ENCODE results near the gene MAN2A1. TPM values are rescaled to one million over a fixed set of nuclear protein-coding genes. Genes with fewer than 3 reads are reported as not detected.

Gene MAN2A1
- total and polyA plus RNA-seq, 2 experiments from 2014 or later = 20.8 to 54.6 TPM

- in situ Hi-C loops (cut with MboI) = no loop called here
- no peak overlapping the region for H3K4me3 ChIP-seq
- TF ChIP-seq EZH2 (IDR thresholded peaks at IDR 0.05; ENCODE audit: insufficient read depth, poor library complexity, severe bottlenecking) (no peak), EZH2phosphoT487 (IDR thresholded peaks at IDR 0.05; ENCODE audit: insufficient read depth, low read depth) (no peak)
- no peak overlapping the region for H3K4me2 ChIP-seq (ENCODE audit: unreplicated experiment)
- no peaks in the 10 kb centered on the region for H3K79me2 ChIP-seq (ENCODE audit: insufficient read depth)
- no peaks in the 10 kb centered on the region for H3K9me2 ChIP-seq (ENCODE audit: insufficient read depth)
- WGBS, 2 experiments (ENCODE audit: low coverage in 1 of 2, low lambda C conversion rate in 2 of 2, missing lambda C conversion rate in 2 of 2) = 98% methylated on average over 3 of the region's 3 CpGs
- no peak overlapping the region for H3K27ac ChIP-seq
- H3K9ac ChIP-seq = no peak overlapping the region
- H2AFZ ChIP-seq = no peak overlapping the region
- no peaks in the 10 kb centered on the region; the same call in 1 of the 2 replicates for H3K36me3 ChIP-seq (ENCODE audit: low read depth)
- DNase-seq = no peak
- no peaks in the 10 kb centered on the region for H3F3A ChIP-seq (ENCODE audit: insufficient read depth)
- no peaks in the 10 kb centered on the region for H3K4me1 ChIP-seq (ENCODE audit: insufficient read depth)
- H3K27me3 ChIP-seq (replicated peaks; ENCODE audit: insufficient read depth) = no peaks in the 10 kb centered on the region
- no peaks in the 10 kb centered on the region for H4K20me1 ChIP-seq (ENCODE audit: insufficient read depth)
- H3K9me3 ChIP-seq (ENCODE audit: low read depth) = no peaks in the 10 kb centered on the region
Observed at GRCh38 chr5:109833946-109834345, 144.2 kb downstream of the MAN2A1 start.

- H4K20me1 ChIP-seq (ENCODE audit: insufficient read depth) = no peaks in the 10 kb centered on the region
- DNase-seq = no peak
- no peak overlapping the region for H3K9ac ChIP-seq
- 99% methylated on average over 8 of the region's 8 CpGs for WGBS, 2 experiments (ENCODE audit: low coverage in 1 of 2, low lambda C conversion rate in 2 of 2, missing lambda C conversion rate in 2 of 2)
- in situ Hi-C loops (cut with MboI) = no loop called here
- H3K27ac ChIP-seq = no peak overlapping the region
- no peak overlapping the region for H3K4me3 ChIP-seq
- no peak overlapping the region for H2AFZ ChIP-seq
- no peaks in the 10 kb centered on the region for H3K27me3 ChIP-seq (replicated peaks; ENCODE audit: insufficient read depth)
- H3K79me2 ChIP-seq (ENCODE audit: insufficient read depth) = no peaks in the 10 kb centered on the region
- no peaks in the 10 kb centered on the region for H3K4me1 ChIP-seq (ENCODE audit: insufficient read depth)
- 0 out of 2 replicates have a peak, but pooled peaks cover 6% of the 10 kb centered on the region for H3K36me3 ChIP-seq (ENCODE audit: low read depth)
- H3F3A ChIP-seq (ENCODE audit: insufficient read depth) = no peaks in the 10 kb centered on the region
- H3K9me3 ChIP-seq (ENCODE audit: low read depth) = no peaks in the 10 kb centered on the region
- H3K9me2 ChIP-seq (ENCODE audit: insufficient read depth) = no peaks in the 10 kb centered on the region
- no peak overlapping the region for H3K4me2 ChIP-seq (ENCODE audit: unreplicated experiment)
- no peak for TF ChIP-seq EZH2 (IDR thresholded peaks at IDR 0.05; ENCODE audit: insufficient read depth, poor library complexity, severe bottlenecking)
- TF ChIP-seq EZH2phosphoT487 (IDR thresholded peaks at IDR 0.05; ENCODE audit: insufficient read depth, low read depth) = no peak
Observed at GRCh38 chr5:109836280-109836679, 146.6 kb downstream of the MAN2A1 start.

GRCh38 chr5:109837231-109837861 lies 147.6 kb downstream of the MAN2A1 start:
- Histone ChIP-seq H3K36me3 (ENCODE audit: low read depth) (0 out of 2 replicates have a peak, but pooled peaks cover 6% of the 10 kb centered on the region), H3K79me2 (ENCODE audit: insufficient read depth) (no peaks in the 10 kb centered on the region), H4K20me1 (ENCODE audit: insufficient read depth) (no peaks in the 10 kb centered on the region), H3K4me1 (ENCODE audit: insufficient read depth) (no peaks in the 10 kb centered on the region), H3K9ac (no peak overlapping the region), H3K9me2 (ENCODE audit: insufficient read depth) (no peaks in the 10 kb centered on the region), H3K27ac (no peak overlapping the region), H3K4me3 (no peak overlapping the region), H3K9me3 (ENCODE audit: low read depth) (no peaks in the 10 kb centered on the region), H3K4me2 (ENCODE audit: unreplicated experiment) (no peak overlapping the region), H3K27me3 (replicated peaks; ENCODE audit: insufficient read depth) (no peaks in the 10 kb centered on the region), H3F3A (ENCODE audit: insufficient read depth) (no peaks in the 10 kb centered on the region), H2AFZ (no peak overlapping the region)
- in situ Hi-C loops (cut with MboI) = no loop called here
- no peak for DNase-seq
- WGBS, 2 experiments (ENCODE audit: low coverage in 1 of 2, low lambda C conversion rate in 2 of 2, missing lambda C conversion rate in 2 of 2) = 92 to 96% methylated on average over 6 of the region's 6 CpGs
- TF ChIP-seq EZH2phosphoT487 (IDR thresholded peaks at IDR 0.05; ENCODE audit: insufficient read depth, low read depth) = no peak
- TF ChIP-seq EZH2 (IDR thresholded peaks at IDR 0.05; ENCODE audit: insufficient read depth, poor library complexity, severe bottlenecking) = no peak

GRCh38 chr5:109838157-109838556 lies 148.4 kb downstream of the MAN2A1 start:
- H3K9ac ChIP-seq = no peak overlapping the region
- WGBS, 2 experiments (ENCODE audit: low coverage in 1 of 2, low lambda C conversion rate in 2 of 2, missing lambda C conversion rate in 2 of 2) = 95 to 100% methylated on average over 1 of the region's 1 CpG
- DNase-seq = no peak
- in situ Hi-C loops (cut with MboI) = no loop called here
- no peak overlapping the region for H3K27ac ChIP-seq
- H3F3A ChIP-seq (ENCODE audit: insufficient read depth) = no peaks in the 10 kb centered on the region
- H3K79me2 ChIP-seq (ENCODE audit: insufficient read depth) = no peaks in the 10 kb centered on the region
- H3K4me1 ChIP-seq (ENCODE audit: insufficient read depth) = no peaks in the 10 kb centered on the region
- no peaks in the 10 kb centered on the region for H3K9me3 ChIP-seq (ENCODE audit: low read depth)
- H3K4me3 ChIP-seq = no peak overlapping the region
- no peak overlapping the region for H3K4me2 ChIP-seq (ENCODE audit: unreplicated experiment)
- H3K36me3 ChIP-seq (ENCODE audit: low read depth) = 0 out of 2 replicates have a peak, but pooled peaks cover 6% of the 10 kb centered on the region
- no peak for TF ChIP-seq EZH2 (IDR thresholded peaks at IDR 0.05; ENCODE audit: insufficient read depth, poor library complexity, severe bottlenecking)
- no peak for TF ChIP-seq EZH2phosphoT487 (IDR thresholded peaks at IDR 0.05; ENCODE audit: insufficient read depth, low read depth)
- H3K9me2 ChIP-seq (ENCODE audit: insufficient read depth) = no peaks in the 10 kb centered on the region
- H4K20me1 ChIP-seq (ENCODE audit: insufficient read depth) = no peaks in the 10 kb centered on the region
- no peaks in the 10 kb centered on the region for H3K27me3 ChIP-seq (replicated peaks; ENCODE audit: insufficient read depth)
- no peak overlapping the region for H2AFZ ChIP-seq
